HFFc6 (cell line): ENCODE results near the gene DENND1A. TPM values are rescaled to one million over a fixed set of nuclear protein-coding genes. Genes with fewer than 3 reads are reported as not detected.
A peak's percentile ranks its signal among the peaks of the same experiment; 100 is the strongest.

Experiments used
- DNase-seq: peaks from one replicate; pipeline ENCODE4 v3.0.0-alpha.2; 2018
- H3K27ac Mint-ChIP-seq: 2 replicates; pipeline ENCODE4 v1.8.0; 2020; ENCODE audit warnings: mild to moderate bottlenecking, mixed read lengths
- H3K27me3 Mint-ChIP-seq: 2 replicates; pipeline ENCODE4 v1.8.0; 2021; ENCODE audit warnings: mild to moderate bottlenecking, moderate library complexity, mixed read lengths; ENCODE audit not compliant: insufficient read depth
- H3K36me3 Mint-ChIP-seq: 2 replicates; pipeline ENCODE4 v1.8.0; 2021; ENCODE audit warnings: low read depth, mixed read lengths
- H3K4me1 Mint-ChIP-seq: 2 replicates; pipeline ENCODE4 v1.8.0; 2020; ENCODE audit warnings: low read depth, mixed read lengths
- H3K4me3 Mint-ChIP-seq: 2 replicates; pipeline ENCODE4 v1.8.0; 2020; ENCODE audit warnings: mild to moderate bottlenecking, moderate library complexity, mixed read lengths
- H3K9me3 Mint-ChIP-seq: 2 replicates; pipeline ENCODE4 v1.8.0; 2020; ENCODE audit warnings: mild to moderate bottlenecking, mixed read lengths
- CTCF ChIP-seq: fragments of 200-600 bp; sonication (generic); IDR thresholded peaks from 2 replicates; pipeline ENCODE4 v1.5.0; 2021; ENCODE audit warnings: antibody characterized with exemption, mild to moderate bottlenecking
- total RNA-seq, 6 experiments: library from RNA; stranded (reverse); fragmentation: NEBNext Ultra II Directional; extraction: Animal tissue kit (Norgen Biotek cat#: 25700); gene quantifications; 2 replicates in 1 of 6; 3 replicates in 5 of 6; pipeline ENCODE4 v1.2.3, GENCODE V29; 2021

The DENND1A gene
- total RNA-seq, 6 experiments from 2014 or later = 25.4 to 38.3 (median 30.3) TPM

- Mint-ChIP-seq H3K9me3 (no peaks in the 10 kb centered on the region), H3K27me3 (no peaks in the 10 kb centered on the region), H3K27ac (no peak overlapping the region), H3K36me3 (peaks cover 14% of the 10 kb centered on the region; the same call in 1 of the 2 replicates), H3K4me1 (peaks cover 20% of the 10 kb centered on the region), H3K4me3 (no peak overlapping the region)
- DNase-seq = no peak
- no peak for TF ChIP-seq CTCF
Observed at GRCh38 chr9:123757547-123757946, 172.4 kb downstream of the DENND1A start.

GRCh38 chr9:123756484-123757106 is 173.3 kb downstream of the DENND1A start:
- H3K4me3 Mint-ChIP-seq = no peak overlapping the region
- H3K9me3 Mint-ChIP-seq = no peaks in the 10 kb centered on the region
- H3K27me3 Mint-ChIP-seq = no peaks in the 10 kb centered on the region; the same call in 1 of the 2 replicates
- no peak for TF ChIP-seq CTCF
- peaks cover 20% of the 10 kb centered on the region for H3K4me1 Mint-ChIP-seq
- no peak for DNase-seq
- H3K36me3 Mint-ChIP-seq = peaks cover 14% of the 10 kb centered on the region; the same call in 1 of the 2 replicates
- no peak overlapping the region for H3K27ac Mint-ChIP-seq

- DNase-seq = no peak
- no peak overlapping the region for H3K27ac Mint-ChIP-seq
- no peak for TF ChIP-seq CTCF
- H3K4me3 Mint-ChIP-seq = peak overlapping the region; percentile 4; the same call in 1 of the 2 replicates
- H3K4me1 Mint-ChIP-seq = peaks cover 35% of the 10 kb centered on the region
- peaks cover 14% of the 10 kb centered on the region for H3K36me3 Mint-ChIP-seq
- no peaks in the 10 kb centered on the region; the same call in 1 of the 2 replicates for H3K27me3 Mint-ChIP-seq
- H3K9me3 Mint-ChIP-seq = no peaks in the 10 kb centered on the region
Observed at GRCh38 chr9:123753669-123754258, 176.2 kb downstream of the DENND1A start.

GRCh38 chr9:123753016-123753415 is 176.9 kb downstream of the DENND1A start:
- Mint-ChIP-seq H3K36me3 (peaks cover 10% of the 10 kb centered on the region), H3K27me3 (no peaks in the 10 kb centered on the region; the same call in 1 of the 2 replicates), H3K4me3 (no peak overlapping the region), H3K27ac (no peak overlapping the region), H3K4me1 (peaks cover 39% of the 10 kb centered on the region), H3K9me3 (no peaks in the 10 kb centered on the region)
- no peak for DNase-seq
- TF ChIP-seq CTCF = no peak

- peaks cover 39% of the 10 kb centered on the region for H3K4me1 Mint-ChIP-seq
- TF ChIP-seq CTCF = no peak
- H3K9me3 Mint-ChIP-seq = no peaks in the 10 kb centered on the region
- DNase-seq = no peak
- no peak overlapping the region for H3K27ac Mint-ChIP-seq
- no peaks in the 10 kb centered on the region; the same call in 1 of the 2 replicates for H3K27me3 Mint-ChIP-seq
- H3K36me3 Mint-ChIP-seq = no peaks in the 10 kb centered on the region; the same call in 1 of the 2 replicates
- no peak overlapping the region for H3K4me3 Mint-ChIP-seq
Observed at GRCh38 chr9:123749580-123750202, 180.2 kb downstream of the DENND1A start.
